Measurements from ENCODE around the gene EPHB6.

DNA sequence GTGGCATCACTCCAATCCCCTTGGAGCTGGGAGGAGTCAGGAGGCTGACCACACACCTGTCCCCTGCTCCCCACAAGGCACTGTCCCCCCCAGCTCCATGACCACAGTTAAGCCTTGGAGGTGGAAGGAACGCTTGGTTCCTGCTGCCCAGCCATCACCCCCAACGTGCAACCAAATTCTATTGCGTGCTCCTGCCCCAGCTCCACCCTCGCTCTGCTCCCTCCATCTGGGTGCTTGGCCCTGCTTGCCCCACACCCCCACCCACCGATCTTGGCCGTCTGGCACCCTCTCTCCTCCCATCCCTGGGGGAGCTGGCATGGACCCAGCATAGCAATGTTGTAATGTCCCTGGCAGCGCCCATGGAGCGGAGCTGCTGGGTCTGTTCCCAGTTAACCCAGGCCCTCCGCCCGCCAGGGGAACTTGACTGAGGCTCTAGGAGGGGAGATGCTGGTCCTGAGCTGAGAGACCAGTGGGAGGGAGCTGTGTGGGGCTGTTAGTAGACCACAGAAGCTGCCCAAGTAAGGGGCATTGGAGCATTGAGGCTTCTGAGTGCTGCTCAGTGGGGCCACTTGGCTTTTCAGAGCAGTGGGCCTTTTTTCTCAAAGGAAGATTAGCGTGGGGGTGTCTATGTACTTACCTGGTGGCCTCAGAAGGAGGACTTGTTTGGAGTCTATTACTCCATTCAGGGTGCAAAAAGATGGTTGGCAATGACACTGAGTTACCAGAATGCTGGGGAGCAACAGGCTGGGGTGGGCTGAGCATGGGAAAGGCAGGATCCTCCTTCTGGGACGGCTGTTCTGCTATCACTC lies 1.1 kb downstream of the EPHB6 start:
- TF ChIP-seq ZBTB33 (IDR thresholded peaks at IDR 0.05; ENCODE audit: borderline replicate concordance, low read depth), result no peak
- no peak for TF ChIP-seq MXI1 (IDR thresholded peaks at IDR 0.05; ENCODE audit: low read depth, low read length)
- no peak for TF ChIP-seq ELF1 (IDR thresholded peaks at IDR 0.05)
